ENCODE results near the gene MAP4K5.
"Not testable (repeated sequence)": the region's sequence is repeated elsewhere in the genome, so short reads cannot be mapped to it uniquely, and the experiment has no call there.

MAP4K5 gene

DNA sequence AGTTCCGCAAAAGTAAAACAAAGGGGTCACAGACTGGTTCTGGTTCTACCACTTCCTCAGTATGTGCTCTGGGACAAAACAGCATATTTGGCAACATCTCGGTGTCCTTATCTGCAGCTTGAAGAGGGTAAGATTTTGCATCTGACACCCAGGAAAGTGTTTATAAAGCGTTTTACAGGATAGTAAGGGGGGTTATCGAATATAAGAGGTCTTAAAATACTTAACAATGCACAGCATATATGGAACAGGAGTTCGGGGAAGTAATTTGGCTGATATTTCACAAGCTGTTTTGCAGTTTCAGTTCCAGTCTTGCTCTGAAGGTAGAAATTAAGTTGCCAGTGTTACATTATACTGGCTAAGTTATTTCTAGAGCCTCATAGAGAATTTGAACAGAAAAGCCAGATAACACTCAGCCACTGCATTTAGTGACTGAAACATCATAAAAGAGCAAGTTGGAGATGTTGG lies 904 bp upstream of the MAP4K5 start:
- in situ Hi-C loops (cut with HindIII; ENCODE audit: low sequenced_read_pairs) = no loop called here

DNA sequence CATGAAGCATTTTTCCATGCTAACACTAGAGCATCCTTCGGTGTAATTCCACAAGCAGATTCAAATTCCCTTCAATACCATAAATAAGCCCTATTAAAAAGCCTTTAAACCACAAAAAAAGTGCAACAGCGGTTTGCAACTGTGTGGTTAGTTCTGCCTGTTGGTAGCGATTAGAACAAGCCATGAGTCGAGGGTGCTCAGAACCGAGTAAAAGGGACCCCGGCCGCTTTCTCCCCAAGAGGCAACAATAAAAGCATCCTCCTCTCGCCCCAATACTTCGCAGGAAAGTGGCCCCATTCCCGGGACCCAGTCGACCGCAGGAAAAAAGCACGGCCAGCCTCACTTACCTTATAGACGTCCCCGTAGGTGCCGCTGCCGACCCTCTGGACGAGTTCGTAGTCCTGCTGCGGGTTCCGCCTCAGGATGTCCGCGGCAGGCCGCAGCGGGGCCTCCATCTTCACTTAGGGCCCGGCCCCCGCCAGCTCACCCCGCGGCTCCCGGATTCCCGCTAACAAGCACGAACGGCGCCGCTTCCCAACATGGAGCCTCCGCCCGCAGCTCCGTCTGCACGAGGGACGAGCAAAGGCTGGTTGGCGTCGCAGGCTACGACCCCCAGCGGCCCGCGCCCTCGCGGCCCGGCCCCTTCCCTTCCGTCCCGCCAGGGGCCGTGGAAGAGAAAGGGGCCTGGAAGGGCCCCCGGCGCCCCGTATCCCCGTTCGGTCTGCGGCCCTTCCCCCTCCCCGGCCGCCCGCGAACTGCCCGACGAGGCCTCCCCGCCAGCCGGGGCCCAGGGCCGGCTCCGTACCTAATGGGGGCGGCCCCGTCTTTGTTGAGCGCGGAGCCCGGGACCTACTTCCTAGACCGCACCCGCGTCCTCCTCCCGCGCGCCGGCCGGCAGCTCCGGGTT lies 521 bp downstream of the MAP4K5 start:
- in situ Hi-C loops (cut with HindIII; ENCODE audit: low sequenced_read_pairs) = no loop called here

DNA sequence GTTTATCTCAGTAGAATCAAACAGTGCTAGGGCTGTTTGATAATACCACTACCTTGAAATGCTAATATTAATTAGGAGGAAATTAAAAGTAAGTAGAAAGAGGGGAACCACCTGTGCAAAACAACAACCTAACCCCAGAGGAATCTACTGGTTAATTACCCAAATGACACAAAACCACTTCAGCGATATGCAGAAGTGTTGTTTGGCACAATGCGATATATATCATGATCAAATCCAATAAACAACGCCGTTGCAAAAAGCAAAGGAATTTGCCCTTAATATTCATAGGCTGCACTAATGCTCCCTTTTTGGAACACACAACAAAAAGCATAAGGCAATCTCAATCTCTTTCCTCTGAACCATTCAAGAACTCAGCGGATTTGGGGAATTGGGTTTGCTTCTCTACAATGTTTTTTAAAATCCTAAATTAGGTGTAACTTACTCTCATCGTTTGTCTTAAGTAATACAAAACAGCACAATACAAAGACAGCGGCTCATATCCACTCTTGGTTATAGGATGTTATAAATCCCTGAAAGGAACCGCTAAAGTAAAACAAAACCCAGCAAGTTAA lies 1.5 kb downstream of the MAP4K5 start:
- in situ Hi-C loops (cut with HindIII; ENCODE audit: low sequenced_read_pairs) = no loop called here

DNA sequence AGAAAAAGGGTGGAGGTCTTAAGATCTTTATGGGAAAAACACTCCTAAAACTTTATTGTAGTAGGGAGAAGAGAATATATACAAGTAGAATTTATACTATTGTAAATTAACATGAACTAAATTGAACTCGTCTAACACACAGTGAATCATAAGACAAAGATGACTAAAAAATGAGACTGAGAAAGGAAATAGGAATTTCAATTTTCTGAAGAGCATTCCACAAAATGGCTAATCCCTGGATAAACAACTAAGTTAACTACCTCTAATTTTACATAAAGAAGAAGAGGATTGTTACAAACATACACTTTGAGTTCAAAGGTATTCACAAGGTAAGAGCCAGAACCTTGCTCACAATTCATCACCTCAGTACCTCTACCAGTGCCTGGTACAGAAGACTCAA lies 2.0 kb downstream of the MAP4K5 start:
- in situ Hi-C loops (cut with HindIII; ENCODE audit: low sequenced_read_pairs) = no loop called here

DNA sequence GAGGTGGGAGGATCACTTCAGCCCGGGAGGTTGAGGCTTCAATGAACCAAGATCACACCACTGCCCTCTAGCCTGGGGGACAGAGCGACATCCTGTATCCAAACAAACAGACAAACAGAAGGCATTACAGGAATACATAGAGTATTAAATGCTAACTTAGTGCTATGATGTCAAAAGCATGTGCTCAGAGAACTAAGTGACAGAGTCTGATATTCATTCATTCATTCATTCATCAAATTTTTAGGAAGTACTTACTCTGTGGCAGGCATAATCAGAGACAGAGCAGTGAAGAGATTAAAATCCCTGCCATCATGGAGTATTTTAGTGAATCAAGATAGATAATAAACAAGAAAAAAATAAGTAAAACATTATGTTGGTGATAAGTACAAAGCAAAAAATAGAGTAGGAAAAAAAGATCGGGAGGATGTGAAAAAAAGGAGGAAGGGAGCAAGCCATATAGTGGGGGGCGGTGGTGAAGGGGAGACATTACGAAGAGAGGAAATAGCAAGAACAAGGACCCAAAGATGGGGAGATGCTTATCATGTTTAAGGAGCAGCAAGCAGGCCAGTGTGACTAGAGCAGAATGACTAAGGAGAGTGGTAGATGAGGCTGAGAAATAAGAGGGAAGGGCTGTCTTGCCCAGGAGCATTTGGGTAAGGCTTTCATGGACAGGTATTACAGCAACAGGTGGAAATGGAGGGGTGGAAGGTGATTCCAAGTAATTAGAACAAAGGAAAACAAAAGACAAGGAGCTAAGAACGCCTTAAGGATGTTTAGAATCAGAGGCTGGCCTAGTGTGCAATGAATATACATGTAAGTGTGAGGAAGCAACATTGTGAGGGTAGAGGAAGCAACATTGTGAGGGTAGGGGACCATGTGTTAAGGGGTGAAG lies 2.8 kb downstream of the MAP4K5 start:
- in situ Hi-C loops (cut with HindIII; ENCODE audit: low sequenced_read_pairs) = no loop called here

DNA sequence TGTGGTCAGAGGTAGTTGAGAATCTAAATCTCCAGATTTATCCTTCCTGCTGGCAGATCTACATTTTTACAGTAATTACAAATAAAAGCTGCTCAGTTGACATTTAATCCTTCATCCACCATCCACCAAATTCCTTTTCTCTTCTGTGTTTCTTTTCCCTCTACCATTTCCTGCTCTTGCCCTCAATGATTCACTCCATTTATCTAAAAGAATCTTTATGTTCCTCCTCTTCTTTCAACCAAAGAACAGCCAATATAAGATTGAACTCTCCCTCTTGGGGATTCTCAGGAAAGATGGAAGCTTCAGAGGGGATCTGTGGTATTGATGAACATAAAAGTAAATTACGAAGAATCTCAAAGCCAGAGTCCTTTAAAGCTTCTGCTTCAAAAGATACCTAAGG lies 4.4 kb downstream of the MAP4K5 start:
- in situ Hi-C loops (cut with HindIII; ENCODE audit: low sequenced_read_pairs) = no loop called here

DNA sequence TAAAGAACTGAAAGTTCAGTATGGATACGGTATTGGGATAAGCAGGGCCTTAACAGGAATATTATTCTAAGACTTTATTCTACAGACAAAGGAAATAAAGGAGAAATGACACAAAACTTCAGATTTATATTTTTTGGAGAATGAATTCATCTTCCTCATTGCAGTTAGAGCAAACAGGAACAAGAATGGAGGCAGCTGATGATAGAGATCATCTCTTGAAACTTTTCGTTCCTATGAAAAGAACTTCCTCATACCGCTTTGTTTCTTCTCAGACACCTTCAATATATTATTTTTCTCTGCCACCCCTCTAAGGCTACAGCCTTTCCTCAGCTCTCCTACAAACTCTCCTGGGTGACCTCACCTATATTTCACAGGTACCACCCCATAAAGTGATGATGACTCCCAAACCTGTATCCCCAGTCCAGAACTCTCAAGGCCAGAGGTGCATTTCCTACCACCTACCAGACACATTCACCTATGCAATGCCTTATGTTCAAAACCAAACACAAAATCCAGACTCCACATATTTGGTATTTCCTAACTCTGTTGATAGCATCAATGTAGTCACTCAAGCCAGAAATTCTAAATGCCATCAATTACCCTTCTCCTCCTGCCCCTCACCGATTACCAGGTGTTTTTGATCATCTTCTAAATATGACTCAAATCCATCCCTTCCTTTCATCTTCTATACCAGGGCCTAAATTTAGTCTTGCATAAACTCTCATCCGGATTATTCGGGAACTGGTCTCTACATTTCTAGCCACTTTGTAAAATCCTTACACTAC lies 7.4 kb downstream of the MAP4K5 start:
- in situ Hi-C loops (cut with HindIII; ENCODE audit: low sequenced_read_pairs) = no loop called here

DNA sequence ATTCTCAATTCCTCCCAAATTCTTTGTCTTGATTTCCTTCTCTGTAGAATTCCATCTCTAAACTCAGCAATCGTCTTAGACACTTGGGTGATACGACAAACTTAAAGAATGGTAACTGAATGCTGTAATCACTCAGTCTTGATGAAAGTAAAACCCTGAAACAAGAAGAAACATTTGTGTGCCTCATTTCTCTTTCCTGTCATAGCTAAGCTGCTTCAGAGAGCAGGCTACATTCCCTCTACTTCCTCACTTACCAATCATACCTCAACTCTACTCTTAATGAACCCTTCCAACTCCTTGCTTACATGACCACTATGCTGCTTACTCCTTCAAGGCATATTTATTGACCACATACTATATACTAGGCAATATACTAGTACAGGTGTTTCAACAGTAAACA lies 8.3 kb downstream of the MAP4K5 start:
- in situ Hi-C loops (cut with HindIII; ENCODE audit: low sequenced_read_pairs) = no loop called here

DNA sequence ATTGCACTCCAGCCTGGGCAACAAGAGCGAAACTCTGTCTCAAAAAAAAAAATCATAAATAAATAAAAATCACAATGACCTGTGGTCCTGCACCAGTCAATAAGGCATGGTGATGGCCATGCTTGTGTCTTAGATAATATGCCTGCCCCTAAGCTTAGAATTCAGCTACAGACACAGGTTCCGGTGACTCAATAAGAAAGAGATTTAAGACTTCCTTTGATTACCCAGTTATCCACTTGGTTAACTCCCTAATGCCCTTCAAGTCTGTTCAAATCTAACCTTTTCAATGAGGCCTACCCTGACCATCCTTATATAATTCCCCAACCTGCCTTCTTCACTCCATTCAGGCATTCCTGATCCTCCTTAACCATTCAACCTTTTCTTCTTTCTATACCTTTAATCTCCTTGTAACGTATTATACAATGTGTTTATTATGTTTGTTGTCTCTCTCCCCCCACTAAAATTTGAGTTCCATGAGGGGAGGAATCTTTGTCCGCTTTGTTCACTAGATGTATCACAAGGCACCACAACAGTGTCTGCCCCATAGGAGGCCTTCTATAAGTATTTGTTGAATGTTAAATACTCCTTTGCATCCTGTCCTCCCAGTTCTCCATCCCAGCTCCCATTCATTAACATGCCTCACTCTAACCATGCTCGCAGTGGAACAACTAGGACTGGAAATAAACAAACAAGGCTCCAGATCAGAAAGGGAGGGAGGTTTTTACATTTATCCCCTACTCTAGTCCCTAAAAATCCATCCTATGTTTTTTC lies 8.9 kb downstream of the MAP4K5 start:
- in situ Hi-C loops (cut with HindIII; ENCODE audit: low sequenced_read_pairs) = no loop called here

DNA sequence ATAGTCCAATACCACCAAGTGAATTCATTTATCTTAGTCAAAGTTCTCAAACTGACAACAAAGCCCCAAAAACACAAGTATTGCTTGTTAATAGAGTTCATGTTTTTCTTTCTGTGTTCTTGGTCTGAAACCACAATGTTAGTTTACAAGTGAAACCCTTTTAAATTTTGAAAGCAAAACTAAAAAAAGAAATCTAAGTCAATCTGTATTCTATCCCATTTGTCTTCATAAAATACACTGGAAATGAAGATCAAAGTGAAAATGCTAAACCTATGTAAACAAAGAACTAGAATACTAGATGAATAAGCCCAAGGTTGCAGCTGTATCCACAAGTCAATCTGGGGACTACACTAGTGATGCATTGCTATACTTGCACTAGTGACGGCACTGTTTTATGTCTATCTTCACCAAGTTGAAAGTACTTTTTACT lies 10.4 kb downstream of the MAP4K5 start:
- in situ Hi-C loops (cut with HindIII; ENCODE audit: low sequenced_read_pairs) = no loop called here

DNA sequence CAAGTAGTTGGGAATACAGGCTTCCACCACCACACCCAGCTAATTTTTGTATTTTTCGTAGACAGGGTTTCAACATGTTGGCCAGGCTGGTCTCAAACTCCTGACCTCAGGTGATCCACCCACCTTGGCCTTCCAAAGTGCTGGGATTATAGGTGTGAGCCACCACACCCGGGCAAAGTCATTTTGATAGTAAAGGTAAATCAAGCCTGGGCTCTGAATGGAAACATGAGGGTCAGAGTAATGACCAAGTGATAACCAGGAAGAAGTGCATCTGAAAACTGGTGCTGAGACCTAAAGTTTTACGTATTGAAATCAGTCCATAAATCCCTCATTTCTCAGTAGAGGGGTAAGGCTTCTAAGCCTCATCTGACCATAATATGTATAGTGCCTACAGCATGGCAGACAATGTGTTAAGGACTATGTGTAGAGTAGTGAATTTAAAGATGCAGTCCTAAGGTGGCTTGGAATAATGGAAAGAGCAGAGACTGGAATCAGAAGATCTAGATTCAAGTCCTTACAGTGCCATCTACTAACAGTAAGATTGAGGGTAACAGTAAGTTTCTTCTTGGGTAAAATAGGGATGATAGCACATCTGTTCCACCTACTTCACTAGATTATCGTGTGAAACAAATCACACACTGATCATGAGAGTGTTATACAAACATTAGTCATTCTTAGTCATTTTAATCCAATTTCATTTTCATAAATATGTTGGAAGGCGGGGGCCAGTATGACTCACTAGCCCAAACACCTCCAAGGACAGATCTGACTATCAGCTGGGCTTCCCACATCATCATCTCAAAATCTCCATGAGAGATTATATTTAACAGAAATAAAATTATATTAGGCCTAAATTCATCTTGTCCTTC lies 11.2 kb downstream of the MAP4K5 start:
- in situ Hi-C loops (cut with HindIII; ENCODE audit: low sequenced_read_pairs) = no loop called here

DNA sequence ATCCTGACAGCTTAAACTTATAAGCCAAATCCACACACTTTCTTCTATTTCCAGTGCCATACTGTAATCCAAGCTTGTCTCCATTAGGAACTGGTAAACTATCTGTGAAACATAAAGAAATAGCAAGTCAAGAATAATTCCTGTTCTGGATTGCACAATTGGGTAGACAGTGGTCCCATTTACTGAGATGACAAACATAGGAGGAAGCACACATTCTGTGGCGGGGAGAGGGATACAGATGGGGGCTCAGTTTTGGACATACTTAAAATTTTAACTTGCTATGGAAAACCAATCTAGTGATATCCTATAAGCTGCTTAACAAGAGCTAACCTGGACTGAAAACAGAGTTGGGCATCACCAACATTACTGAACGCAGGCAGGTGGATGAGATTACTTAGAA lies 16.3 kb downstream of the MAP4K5 start:
- in situ Hi-C loops (cut with HindIII; ENCODE audit: low sequenced_read_pairs) = no loop called here

DNA sequence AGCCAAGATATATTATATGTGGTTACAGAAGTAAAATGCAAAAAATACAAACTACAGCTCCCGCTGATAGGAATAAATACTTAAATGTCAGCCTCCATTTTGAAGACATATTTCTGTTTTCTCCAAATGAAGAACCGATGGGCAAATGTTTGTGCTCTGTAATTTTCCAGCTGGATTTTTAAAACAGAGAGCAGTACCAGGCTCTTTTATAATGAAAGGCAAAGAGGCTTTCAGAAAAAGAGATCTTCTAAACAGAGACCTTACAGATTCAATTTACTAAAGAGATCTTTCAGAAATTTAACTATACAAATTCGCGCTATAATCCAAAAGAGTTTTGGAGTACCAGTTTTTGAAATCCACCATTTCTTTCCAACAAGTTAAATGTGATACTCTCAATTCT lies 19.9 kb downstream of the MAP4K5 start:
- in situ Hi-C loops (cut with HindIII; ENCODE audit: low sequenced_read_pairs) = no loop called here

DNA sequence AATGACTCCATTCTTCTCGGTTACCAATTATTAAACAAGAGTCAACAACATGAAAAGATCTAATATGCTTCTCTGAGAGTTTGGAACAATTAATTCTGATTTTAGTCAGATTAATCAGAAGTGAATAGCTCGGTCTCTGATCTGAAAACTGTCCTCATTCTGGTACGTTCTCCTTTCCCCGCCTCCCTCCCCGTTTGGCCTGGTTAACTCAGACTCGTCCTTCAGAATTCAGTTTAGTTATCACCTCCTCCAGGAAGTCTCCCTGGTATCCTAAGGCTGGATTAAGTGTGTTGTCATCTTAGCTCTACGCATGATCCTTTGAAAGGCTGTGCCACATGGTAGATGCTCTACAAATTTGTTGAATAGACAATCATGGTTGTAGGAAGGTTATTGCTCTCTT lies 22.2 kb downstream of the MAP4K5 start:
- in situ Hi-C loops (cut with HindIII; ENCODE audit: low sequenced_read_pairs) = no loop called here

DNA sequence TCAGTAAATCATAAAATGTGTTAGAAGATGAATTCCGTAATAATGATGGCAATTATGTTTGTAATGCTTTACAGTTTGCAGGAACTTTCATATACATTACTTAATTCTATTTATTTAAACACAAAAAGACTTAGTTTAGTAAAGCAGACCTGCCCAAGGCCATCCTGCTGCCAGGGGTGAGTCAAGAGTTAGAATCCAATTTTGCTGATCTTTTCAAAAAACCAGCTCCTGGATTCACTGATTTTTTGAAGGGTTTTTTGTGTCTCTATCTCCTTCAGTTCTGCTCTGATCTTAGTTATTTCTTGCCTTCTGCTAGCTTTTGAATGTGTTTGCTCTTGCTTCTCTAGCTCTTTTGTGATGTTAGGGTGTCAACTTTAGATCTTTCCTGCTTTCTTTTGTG lies 25.3 kb downstream of the MAP4K5 start:
- in situ Hi-C loops (cut with HindIII; ENCODE audit: low sequenced_read_pairs) = not testable (repeated sequence)

DNA sequence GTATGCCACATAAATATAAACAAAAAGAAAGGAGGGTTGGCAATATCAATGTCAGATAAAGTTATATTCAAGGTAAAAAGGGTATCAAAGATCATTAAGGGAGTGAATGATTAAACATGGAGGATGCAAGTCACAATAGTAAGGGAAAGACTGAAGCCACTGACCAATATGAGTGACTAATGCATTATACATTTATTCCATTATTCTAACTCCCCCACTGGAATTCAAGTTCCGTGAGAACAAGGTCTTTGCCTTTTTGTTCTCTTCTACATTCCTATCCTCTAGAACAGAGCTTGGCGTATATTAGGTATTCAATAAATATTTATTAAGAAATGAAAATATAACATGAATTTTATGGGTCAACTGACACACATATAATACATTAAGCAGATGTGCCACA lies 30.7 kb downstream of the MAP4K5 start:
- in situ Hi-C loops (cut with HindIII; ENCODE audit: low sequenced_read_pairs) = no loop called here

DNA sequence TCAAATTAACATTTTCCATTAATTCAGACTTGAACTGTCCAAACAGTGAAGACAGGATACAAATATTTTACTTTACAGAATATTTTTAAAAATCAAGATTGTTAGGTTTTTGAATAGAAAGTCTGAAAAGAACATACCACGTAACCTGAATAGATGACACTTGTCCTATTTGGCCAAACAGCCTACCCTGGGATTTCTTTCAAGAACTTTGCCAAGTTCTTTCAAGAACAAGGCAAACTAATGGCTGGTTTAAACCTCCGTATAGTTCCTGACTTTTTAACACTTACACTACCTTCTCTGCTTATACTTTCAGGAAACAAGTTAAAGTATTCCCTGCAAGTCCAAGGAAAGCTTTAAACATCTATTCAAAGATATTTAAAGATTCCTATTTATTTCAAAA lies 35.0 kb downstream of the MAP4K5 start:
- in situ Hi-C loops (cut with HindIII; ENCODE audit: low sequenced_read_pairs) = no loop called here

DNA sequence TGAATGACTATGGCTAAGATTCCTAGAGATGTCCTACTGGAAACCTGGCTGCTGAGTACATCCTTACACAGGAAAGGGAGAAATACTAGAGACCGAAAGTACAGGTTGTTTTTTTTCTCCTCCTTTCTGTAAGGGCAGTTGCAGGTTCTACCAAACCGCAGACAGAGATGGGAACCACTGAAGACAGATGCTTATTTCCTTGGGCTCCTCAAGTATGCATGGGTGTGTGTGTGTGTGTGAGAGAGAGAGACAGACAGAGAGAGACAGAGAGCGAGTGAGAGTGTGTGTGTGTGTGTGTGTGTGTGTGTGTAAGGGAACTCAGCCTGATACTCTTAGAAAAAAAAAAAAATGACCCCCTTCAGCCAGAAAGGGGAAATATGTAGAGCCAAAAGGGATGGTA lies 42.5 kb downstream of the MAP4K5 start:
- in situ Hi-C loops (cut with HindIII; ENCODE audit: low sequenced_read_pairs) = no loop called here

DNA sequence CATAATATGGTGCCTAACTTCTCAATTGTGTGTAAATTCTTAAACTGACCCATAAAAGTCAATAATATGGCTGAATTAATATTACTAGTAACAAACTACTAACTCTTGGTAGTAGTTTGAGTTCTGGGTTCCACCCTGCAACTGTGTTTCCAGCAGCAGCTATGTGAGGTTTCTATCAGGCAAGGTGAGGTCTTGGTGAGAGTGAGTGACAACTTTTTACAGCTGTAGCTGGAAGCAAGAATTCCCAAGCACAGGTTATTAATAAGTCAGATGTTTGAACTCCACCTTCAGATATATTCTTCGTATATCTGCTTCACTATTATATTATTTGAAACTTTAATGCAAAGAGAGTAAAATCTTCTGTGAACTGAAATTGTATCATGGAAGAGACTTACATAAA lies 43.8 kb downstream of the MAP4K5 start:
- in situ Hi-C loops (cut with HindIII; ENCODE audit: low sequenced_read_pairs) = no loop called here

All from DLD1 (cell line).